CD4-positive, alpha-beta T cell treated with Interleukin-10 for 1 hour (primary cell): ENCODE measurements around the gene SERTAD1.
"Not testable (repeated sequence)": the region's sequence is repeated elsewhere in the genome, so short reads cannot be mapped to it uniquely, and the experiment has no call there.

Experiments used
- DNase-seq: peaks from one replicate; pipeline ENCODE4 v3.0.0-alpha.2; 2020

SERTAD1 gene

GRCh38 chr19:40420766-40421765 is 4.7 kb downstream of the SERTAD1 start:
- DNase-seq: peak; percentile 82

GRCh38 chr19:40420451-40420765 is 5.4 kb downstream of the SERTAD1 start:
- no peak for DNase-seq

GRCh38 chr19:40419780-40420179 is 6.0 kb downstream of the SERTAD1 start:
- no peak for DNase-seq

- no peak for DNase-seq
Measured at GRCh38 chr19:40419066-40419612, 6.7 kb downstream of the SERTAD1 start.

GRCh38 chr19:40418040-40418439 is 7.8 kb downstream of the SERTAD1 start:
- no peak for DNase-seq

GRCh38 chr19:40417643-40417981 is 8.2 kb downstream of the SERTAD1 start:
- no peak for DNase-seq

- DNase-seq: no peak
Measured at GRCh38 chr19:40416918-40417642, 8.7 kb downstream of the SERTAD1 start.

GRCh38 chr19:40415768-40416167 is 10.0 kb downstream of the SERTAD1 start:
- DNase-seq: no peak

GRCh38 chr19:40414542-40415535 is 11.0 kb downstream of the SERTAD1 start:
- no peak for DNase-seq

- DNase-seq: no peak
Measured at GRCh38 chr19:40413291-40413845, 12.4 kb downstream of the SERTAD1 start, which contains the start of gene PRX. TSS of gene PRX (minus strand) at chr19:40413378. CDS start at chr19:40407932, 5,446 bp downstream.

GRCh38 chr19:40412866-40413265 is 12.9 kb downstream of the SERTAD1 start:
- no peak for DNase-seq

- no peak for DNase-seq
Measured at GRCh38 chr19:40411958-40412499, 13.8 kb downstream of the SERTAD1 start.

- DNase-seq: no peak
Measured at GRCh38 chr19:40411125-40411842, 14.5 kb downstream of the SERTAD1 start.

- DNase-seq: no peak
Measured at GRCh38 chr19:40410030-40410389, 15.8 kb downstream of the SERTAD1 start.

- not testable (repeated sequence) for DNase-seq
Measured at GRCh38 chr19:40408598-40408925, 17.2 kb downstream of the SERTAD1 start.

GRCh38 chr19:40407714-40408597 is 17.8 kb downstream of the SERTAD1 start:
- no peak for DNase-seq

- DNase-seq: peak; percentile 87
Measured at GRCh38 chr19:40403262-40403984, 22.4 kb downstream of the SERTAD1 start.

GRCh38 chr19:40400559-40400958 is 25.2 kb downstream of the SERTAD1 start:
- DNase-seq: no peak

GRCh38 chr19:40398417-40399131 is 27.2 kb downstream of the SERTAD1 start:
- DNase-seq: peak; percentile 82
